ENCODE measurements around the gene CLDN34.

The CLDN34 gene

GRCh38 chrX:10016519-10017132, 49.5 kb downstream of the CLDN34 start:
- no peak for DNase-seq (ENCODE audit: low read depth in 3 of 3)

GRCh38 chrX:10017872-10018271, 50.7 kb downstream of the CLDN34 start:
- no peak for DNase-seq (ENCODE audit: low read depth in 3 of 3)
